Testis (tissue), 2 donors: ENCODE data around the gene PLA2G4A.

Experiments
- CTCF ChIP-seq, 3 experiments: fragments of 450-650 bp in 2 of 3; fragments of 200-600 bp in 1 of 3; sonication (generic) in 1 of 3; IDR thresholded peaks; one replicate each; pipeline ENCODE4 v1.5.1; 2016 to 2019; ENCODE audit warnings: antibody characterized with exemption in 3 of 3, mild to moderate bottlenecking in 2 of 3, moderate library complexity in 1 of 3
- POLR2A ChIP-seq: fragments of 450-650 bp; IDR thresholded peaks from one replicate; pipeline ENCODE4 v1.6.1; 2017; ENCODE audit warnings: antibody characterized with exemption, mild to moderate bottlenecking, moderate library complexity

- TF ChIP-seq CTCF (IDR thresholded peaks at IDR 0.05) (no peak), POLR2A (no peak)
Observed at GRCh38 chr1:186897008-186897407, 68.3 kb downstream of the PLA2G4A start.
